H1 (cell line): Measurements from ENCODE around the gene CPT2. TPM values are rescaled to one million over a fixed set of nuclear protein-coding genes. Genes with fewer than 3 reads are reported as not detected.
A peak's percentile ranks its signal among the peaks of the same experiment; 100 is the strongest.

Experiments used
- ASH2L ChIP-seq: fragments of 200-600, 300-600 bp; sonication (generic); IDR thresholded peaks from one replicate; pipeline ENCODE4 v1.7.1; 2017; ENCODE audit warnings: low read length
- GTF2F1 ChIP-seq: IDR thresholded peaks from 2 replicates; pipeline ENCODE4 v1.6.1; 2012; ENCODE audit warnings: low read depth, low read length, improper control_type of control experiment, borderline replicate concordance
- HDAC2 ChIP-seq, 2 experiments: fragments of 300-600 bp in 1 of 2; sonication (generic) in 1 of 2; IDR thresholded peaks; 2 replicates each; pipeline ENCODE4 v1.6.1; 2011 to 2012; ENCODE audit warnings: low read depth in 2 of 2, low read length in 2 of 2, mild to moderate bottlenecking in 2 of 2, moderate library complexity in 2 of 2, borderline replicate concordance in 1 of 2, inconsistent platforms in 1 of 2
- POLR2AphosphoS5 ChIP-seq: IDR thresholded peaks from 2 replicates; pipeline ENCODE4 v1.6.1; 2011; ENCODE audit warnings: low read depth, low read length
- RNF2 ChIP-seq: fragments of 200-900, 300-1000 bp; sonication (generic); IDR thresholded peaks from 2 replicates; pipeline ENCODE4 v1.7.1; 2016; ENCODE audit warnings: borderline replicate concordance, low read depth, mild to moderate bottlenecking, antibody characterized with exemption, low read length; ENCODE audit not compliant: poor library complexity, severe bottlenecking; ENCODE audit errors: missing control alignments
- SIN3A ChIP-seq, 2 experiments: IDR thresholded peaks in 1 of 2; conservative IDR thresholded peaks in 1 of 2; 2 replicates each; pipeline ENCODE4 v1.6.1; 2011 to 2012; ENCODE audit warnings: low read length in 2 of 2, improper control_type of control experiment in 1 of 2, low read depth in 1 of 2, mild to moderate bottlenecking in 1 of 2
- SP2 ChIP-seq: IDR thresholded peaks from 2 replicates; pipeline ENCODE4 v1.6.1; 2012; ENCODE audit warnings: mild to moderate bottlenecking, low read length, inconsistent platforms
- SUZ12 ChIP-seq: fragments of 200-600 bp; sonication (generic); IDR thresholded peaks from 2 replicates; pipeline ENCODE4 v1.6.1; 2012; ENCODE audit warnings: mild to moderate bottlenecking, inconsistent platforms, low read length, moderate library complexity, mixed read lengths
- TCF12 ChIP-seq: IDR thresholded peaks from 2 replicates; pipeline ENCODE4 v1.6.1; 2011; ENCODE audit warnings: low read depth, mild to moderate bottlenecking, low read length
- polyA plus RNA-seq, 7 experiments: library from polyadenylated mRNA; depleted of rRNA in 3 of 7; stranded (reverse) in 5 of 7; unstranded in 2 of 7; fragments of >200 nt in 5 of 7; fragments of 200-250 nt in 2 of 7; gene quantifications; 1 replicate in 5 of 7; 2 replicates in 1 of 7; 4 replicates in 1 of 7; pipeline versions ENCODE4 v1.2.1 to v1.2.3, GENCODE V29; 2011 to 2013; ENCODE audit warnings: missing spikeins in 2 of 7, mixed read lengths in 2 of 7
- total RNA-seq: library from RNA; stranded (reverse); fragmentation: NEBNext Ultra II Directional; extraction: Animal tissue kit (Norgen Biotek cat#: 25700); gene quantifications from 2 replicates; pipeline ENCODE4 v1.2.1, GENCODE V29; 2021
- TF ChIP-seq, protein P1 (sequence below): IDR thresholded peaks from 2 replicates; pipeline ENCODE4 v1.6.1; 2012; ENCODE audit warnings: inconsistent platforms

Gene CPT2
- total and polyA plus RNA-seq, 2 of the 8 experiments (the other 6 are each of a cell fraction or from before 2014, with no cell fraction given): 23.9 to 25.5 TPM

DNA sequence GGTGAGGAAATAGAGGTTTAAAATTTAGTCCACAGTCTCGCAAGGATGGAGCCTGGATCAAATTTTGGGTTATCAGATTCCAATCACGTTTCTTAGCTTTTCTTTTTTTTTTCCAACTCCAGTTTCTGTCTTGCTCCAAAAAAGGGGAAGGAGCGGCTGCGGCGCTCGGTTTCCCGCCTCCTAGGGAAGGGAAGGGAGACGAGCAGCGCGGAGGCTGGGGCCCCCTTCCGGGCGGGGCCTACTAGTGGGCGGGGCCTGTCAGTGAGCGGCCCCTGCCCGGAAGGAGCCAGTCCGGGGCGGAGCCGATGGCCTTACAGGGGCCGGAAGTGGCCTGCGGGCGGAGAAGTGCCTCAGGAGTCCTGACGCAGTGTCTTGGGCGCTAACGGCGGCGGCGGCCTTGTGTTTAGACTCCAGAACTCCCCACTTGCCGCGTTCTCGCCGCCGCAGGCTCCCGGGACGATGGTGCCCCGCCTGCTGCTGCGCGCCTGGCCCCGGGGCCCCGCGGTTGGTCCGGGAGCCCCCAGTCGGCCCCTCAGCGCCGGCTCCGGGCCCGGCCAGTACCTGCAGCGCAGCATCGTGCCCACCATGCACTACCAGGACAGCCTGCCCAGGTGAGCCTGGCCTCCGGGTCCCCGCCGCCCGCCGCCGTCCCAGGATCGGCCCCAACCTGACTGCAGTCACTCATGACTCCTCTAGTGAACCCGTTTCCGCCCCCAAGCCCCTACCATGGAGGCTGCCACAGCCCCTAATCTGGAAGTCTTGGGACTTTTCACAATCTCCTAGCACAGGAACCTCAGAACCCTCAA lies at the start of gene CPT2 (continued):
- TF ChIP-seq HDAC2 (IDR thresholded peaks at IDR 0.05; ENCODE audit: borderline replicate concordance in 1 of 2, low read depth in 2 of 2, low read length in 2 of 2) (0 out of 4 replicates have a peak, but pooled peaks of 1 of the 2 experiments have one; percentile 54), POLR2AphosphoS5 (peak; percentile 87), GTF2F1 (no peak), TCF12 (no peak), SUZ12 (no peak), RNF2 (no peak), SP2 (no peak), ASH2L (peak; percentile 81), SIN3A (conservative IDR thresholded peaks at IDR 0.05 in 1 of 2, IDR thresholded peaks at IDR 0.05 in 1 of 2; ENCODE audit: low read depth in 1 of 2, low read length in 2 of 2) (peak; percentile 14 to 49; a peak in 1 of 4 replicates)
- TF ChIP-seq, protein P1, sequence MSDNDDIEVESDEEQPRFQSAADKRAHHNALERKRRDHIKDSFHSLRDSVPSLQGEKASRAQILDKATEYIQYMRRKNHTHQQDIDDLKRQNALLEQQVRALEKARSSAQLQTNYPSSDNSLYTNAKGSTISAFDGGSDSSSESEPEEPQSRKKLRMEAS: peak; percentile 40; the same call in 1 of the 2 replicates
